ENCODE results near the gene CCDC89. TPM values are rescaled to one million over a fixed set of nuclear protein-coding genes. Genes with fewer than 3 reads are reported as not detected.

CCDC89 gene
- total and polyA plus RNA-seq, 10 of the 15 experiments (the other 5 are each of a cell fraction or from before 2014, with no cell fraction given) = 0.11 to 0.15 TPM; not detected in 8

- H3K36me3 ChIP-seq (ENCODE audit: control insufficient read depth in 2 of 2, insufficient read depth in 2 of 2, low read length in 1 of 2) = no peaks in the 10 kb centered on the region; a peak in 1 of 4 replicates
- ChIA-PET SMC1A (ENCODE audit: uncharacterized antibody, unreplicated experiment) (interaction anchor here (0.8 to 4.7 kb wide), 9 partner anchors 9 to 132 kb away, joined by 3 to 66 read pairs (median 3); partner anchors contain the start of genes CREBZF, DLG2 and TMEM126B), POLR2A (interaction anchor here (0.5 to 3.8 kb wide), 6 partner anchors 11 to 432 kb away, joined by 3 to 43 read pairs (median 10); partner anchors contain the start of genes CREBZF, DLG2 and TMEM126B), RAD21 (ENCODE audit: unreplicated experiment) (interaction anchor here (0.6 to 2.9 kb wide), 12 partner anchors 11 to 867 kb away, joined by 3 to 26 read pairs (median 4); partner anchors contain the start of genes CCDC83, CREBZF, DLG2 and TMEM126B), CTCF (interaction anchor here (0.9 to 4.2 kb wide), 7 partner anchors 10 to 207 kb away, joined by 4 to 21 read pairs (median 7); partner anchors contain the start of genes CCDC83, CREBZF, DLG2 and TMEM126B)
- H4K20me1 ChIP-seq (ENCODE audit: control insufficient read depth, insufficient read depth) = no peaks in the 10 kb centered on the region
- no TSS peak for BruUV-seq (replicated peaks)
- FAIRE-seq (peak; percentile 95), DNase-seq (ENCODE audit: low read depth, low spot score) (peak; percentile 64), ATAC-seq (peak; percentile 99)
- no peaks in the 10 kb centered on the region for H3K27me3 ChIP-seq (replicated peaks in 1 of 2; ENCODE audit: control insufficient read depth in 2 of 2, insufficient read depth in 2 of 2, low read length in 1 of 2)
- 1% methylated on average over 33 of the region's 33 CpGs for WGBS (ENCODE audit: insufficient coverage, insufficient replicate concordance, low lambda C conversion rate, missing lambda C conversion rate)
- peak within 1 kb of the TSS; percentile 85 for H3K27ac ChIP-seq (ENCODE audit: control insufficient read depth, insufficient read depth)
- H3K4me3 ChIP-seq = peak within 1 kb of the TSS; percentile 77
- H2AFZ ChIP-seq (ENCODE audit: control insufficient read depth, low read depth, low read length) = peak within 1 kb of the TSS; percentile 99
- H3K4me1 ChIP-seq (ENCODE audit: control insufficient read depth, insufficient read depth, low read length) = no peaks in the 10 kb centered on the region; the same call in 1 of the 2 replicates
- in situ Hi-C loops (cut with MboI) = no loop called here
- peak within 1 kb of the TSS; percentile 94 for H3K4me2 ChIP-seq (ENCODE audit: control insufficient read depth, insufficient read depth)
- H3K9me3 ChIP-seq (replicated peaks; ENCODE audit: control insufficient read depth, insufficient read depth, low read length) = no peaks in the 10 kb centered on the region
- intact Hi-C loops (cut with micrococcal nuclease; ENCODE audit: unreplicated experiment) = loop anchor here (2.0 kb wide), 1 partner anchor 17 kb away; the partner anchor contains the start of gene CREBZF
- H3K79me2 ChIP-seq (ENCODE audit: control insufficient read depth, insufficient read depth, low read length) = peaks cover 18% of the 10 kb centered on the region
- H3K9ac ChIP-seq (ENCODE audit: control insufficient read depth, insufficient read depth, low read length) = peak within 1 kb of the TSS; percentile 70
- TF ChIP-seq PML (IDR thresholded peaks at IDR 0.05; ENCODE audit: low read length) (peak; percentile 94), MXI1 (IDR thresholded peaks at IDR 0.05; ENCODE audit: low read depth, low read length) (peak; percentile 91), JUND (IDR thresholded peaks at IDR 0.05; ENCODE audit: low read depth, low read length) (no peak), NFYA (IDR thresholded peaks at IDR 0.05; ENCODE audit: borderline replicate concordance, low read depth, low read length) (no peak), TARDBP (IDR thresholded peaks at IDR 0.05; ENCODE audit: borderline replicate concordance) (no peak), ZSCAN29 (IDR thresholded peaks at IDR 0.05) (no peak), CBFB (IDR thresholded peaks at IDR 0.05; ENCODE audit: low read depth) (peak; percentile 76), SUPT20H (IDR thresholded peaks at IDR 0.05; ENCODE audit: borderline replicate concordance, control insufficient read depth, low read depth, low read length) (no peak), CHD1 (IDR thresholded peaks at IDR 0.05; ENCODE audit: low read depth, low read length) (no peak), BCL3 (IDR thresholded peaks at IDR 0.05; ENCODE audit: borderline replicate concordance, insufficient read depth, low read depth, low read length, poor library complexity, severe bottlenecking) (no peak), E2F8 (IDR thresholded peaks at IDR 0.05; ENCODE audit: low read depth, partially characterized antibody) (no peak), KLF5 (IDR thresholded peaks at IDR 0.05; ENCODE audit: partially characterized antibody) (no peak), IRF3 (IDR thresholded peaks at IDR 0.05) (no peak), RAD21 (IDR thresholded peaks at IDR 0.05; ENCODE audit: insufficient read depth, low read depth, low read length) (no peak), E4F1 (IDR thresholded peaks at IDR 0.05; ENCODE audit: borderline replicate concordance, partially characterized antibody) (no peak)
Observed at GRCh38 chr11:85647604-85648299, 38.2 kb downstream of the CCDC89 start, which contains the start of gene TMEM126A. TSS of gene TMEM126A (plus strand) at chr11:85647967. CDS start at chr11:85650256, 2,289 bp downstream.

All from GM12878 (cell line).